ENCODE measurements around the gene BTRC. TPM values are rescaled to one million over a fixed set of nuclear protein-coding genes. Genes with fewer than 3 reads are reported as not detected.

The BTRC gene
- total and polyA plus RNA-seq, 7 donors: 2.4 to 32.6 (median 9.4) TPM

- Histone ChIP-seq H3K4me1 (no peaks in the 10 kb centered on the region), H3K27ac (no peak overlapping the region), H3K27me3 (no peaks in the 10 kb centered on the region), H3K9me3 (peaks cover 0 to 4% (median 3%) of the 10 kb centered on the region in 4 donors), H3K36me3 (peaks cover 8 to 52% (median 19%) of the 10 kb centered on the region in 4 donors), H3K4me3 (no peak overlapping the region)
- DNase-seq: no peak
- intact Hi-C loops (cut with DNase I): no loop called here
- no peak for TF ChIP-seq EP300 (IDR thresholded peaks at IDR 0.05)
- TF ChIP-seq CTCF (IDR thresholded peaks at IDR 0.05): no peak
- TF ChIP-seq POLR2AphosphoS5 (IDR thresholded peaks at IDR 0.05): no peak
- no peak for TF ChIP-seq POLR2A (IDR thresholded peaks at IDR 0.05)
- WGBS, 2 donors: 89 to 93% methylated on average over 7 of the region's 7 CpGs
These were observed 223.3 kb downstream of the BTRC start for GRCh38 chr10:101577121-101577871.

GRCh38 chr10:101578192-101578591 lies 224.2 kb downstream of the BTRC start:
- no peaks in the 10 kb centered on the region for H3K4me1 ChIP-seq
- no peak for DNase-seq
- peaks cover 8 to 61% (median 22%) of the 10 kb centered on the region in 4 donors for H3K36me3 ChIP-seq
- H3K9me3 ChIP-seq: no peaks in the 10 kb centered on the region
- TF ChIP-seq CTCF (IDR thresholded peaks at IDR 0.05): no peak
- no peak for TF ChIP-seq POLR2AphosphoS5 (IDR thresholded peaks at IDR 0.05)
- no peak for TF ChIP-seq EP300 (IDR thresholded peaks at IDR 0.05)
- no peak overlapping the region for H3K27ac ChIP-seq
- 84 to 94% methylated on average over 5 of the region's 5 CpGs for WGBS, 2 donors
- H3K27me3 ChIP-seq: no peaks in the 10 kb centered on the region
- intact Hi-C loops (cut with DNase I): no loop called here
- no peak overlapping the region for H3K4me3 ChIP-seq

- intact Hi-C loops (cut with DNase I): no loop called here
- H3K27me3 ChIP-seq: no peaks in the 10 kb centered on the region
- WGBS, 2 donors: 95 to 96% methylated on average over 13 of the region's 13 CpGs
- peaks cover 8 to 68% (median 22%) of the 10 kb centered on the region in 4 donors for H3K36me3 ChIP-seq
- H3K27ac ChIP-seq: no peak overlapping the region
- no peak overlapping the region for H3K4me3 ChIP-seq
- H3K4me1 ChIP-seq: no peaks in the 10 kb centered on the region
- TF ChIP-seq CTCF (IDR thresholded peaks at IDR 0.05) (no peak), POLR2A (IDR thresholded peaks at IDR 0.05) (no peak), POLR2AphosphoS5 (IDR thresholded peaks at IDR 0.05) (no peak), EP300 (IDR thresholded peaks at IDR 0.05) (no peak)
- no peak for DNase-seq
- H3K9me3 ChIP-seq: no peaks in the 10 kb centered on the region
These were observed 225.0 kb downstream of the BTRC start for GRCh38 chr10:101578803-101579515.

- no peaks in the 10 kb centered on the region for H3K9me3 ChIP-seq
- TF ChIP-seq EP300 (IDR thresholded peaks at IDR 0.05): no peak
- no peak for TF ChIP-seq POLR2AphosphoS5 (IDR thresholded peaks at IDR 0.05)
- TF ChIP-seq POLR2A (IDR thresholded peaks at IDR 0.05): no peak
- no peak for TF ChIP-seq CTCF (IDR thresholded peaks at IDR 0.05)
- H3K4me1 ChIP-seq: no peaks in the 10 kb centered on the region
- no peak overlapping the region for H3K27ac ChIP-seq
- WGBS, 2 donors: 97 to 98% methylated on average over 12 of the region's 12 CpGs
- H3K36me3 ChIP-seq: peaks cover 8 to 70% (median 22%) of the 10 kb centered on the region in 4 donors
- DNase-seq: no peak
- no peak overlapping the region for H3K4me3 ChIP-seq
- no peaks in the 10 kb centered on the region for H3K27me3 ChIP-seq
- intact Hi-C loops (cut with DNase I): no loop called here
These were observed 225.5 kb downstream of the BTRC start for GRCh38 chr10:101579516-101579870.

All from sigmoid colon (tissue), 7 donors.